D341Med (cell line): Measurements from ENCODE around the gene MCC.

Source experiments
- DNase-seq: peaks from one replicate; pipeline ENCODE4 v3.0.0; 2012; ENCODE audit warnings: low spot score

Gene MCC

GRCh38 chr5:112976432-112977309, 511.6 kb downstream of the MCC start, which contains the start of gene DCP2:
TSS of gene DCP2 (plus strand) at chr5:112976798. CDS start at chr5:112976934, 136 bp downstream.
- peak; percentile 95 for DNase-seq

- DNase-seq = no peak
These were observed 512.4 kb downstream of the MCC start for GRCh38 chr5:112975721-112976431.

GRCh38 chr5:112974901-112975300, 513.4 kb downstream of the MCC start:
- DNase-seq = no peak

GRCh38 chr5:112973904-112974303, 514.3 kb downstream of the MCC start:
- DNase-seq = no peak

GRCh38 chr5:112973036-112973435, 515.2 kb downstream of the MCC start:
- DNase-seq = no peak
